ENCODE measurements around the gene DNM3.

Gene DNM3

DNA sequence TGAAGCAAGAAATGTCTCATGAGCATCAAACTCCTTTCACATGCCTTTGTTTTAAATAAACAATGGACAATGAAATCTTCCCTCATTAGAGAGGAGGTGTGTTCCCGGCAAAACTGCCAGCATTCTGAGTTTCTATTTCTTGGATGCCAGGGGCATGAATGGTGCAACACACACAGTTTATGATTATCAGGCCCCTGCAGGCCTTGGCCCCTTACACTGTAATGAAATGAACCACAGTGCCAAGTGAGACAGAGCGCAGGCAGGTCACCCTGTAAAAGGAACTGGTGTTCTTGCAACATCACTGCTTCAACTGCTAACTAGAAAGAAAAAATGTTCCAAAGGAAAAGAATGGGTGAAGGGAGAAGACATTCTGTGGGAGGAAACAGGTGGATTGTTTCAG is 606.3 kb downstream of the DNM3 start (continued):
- TF ChIP-seq, protein P1, sequence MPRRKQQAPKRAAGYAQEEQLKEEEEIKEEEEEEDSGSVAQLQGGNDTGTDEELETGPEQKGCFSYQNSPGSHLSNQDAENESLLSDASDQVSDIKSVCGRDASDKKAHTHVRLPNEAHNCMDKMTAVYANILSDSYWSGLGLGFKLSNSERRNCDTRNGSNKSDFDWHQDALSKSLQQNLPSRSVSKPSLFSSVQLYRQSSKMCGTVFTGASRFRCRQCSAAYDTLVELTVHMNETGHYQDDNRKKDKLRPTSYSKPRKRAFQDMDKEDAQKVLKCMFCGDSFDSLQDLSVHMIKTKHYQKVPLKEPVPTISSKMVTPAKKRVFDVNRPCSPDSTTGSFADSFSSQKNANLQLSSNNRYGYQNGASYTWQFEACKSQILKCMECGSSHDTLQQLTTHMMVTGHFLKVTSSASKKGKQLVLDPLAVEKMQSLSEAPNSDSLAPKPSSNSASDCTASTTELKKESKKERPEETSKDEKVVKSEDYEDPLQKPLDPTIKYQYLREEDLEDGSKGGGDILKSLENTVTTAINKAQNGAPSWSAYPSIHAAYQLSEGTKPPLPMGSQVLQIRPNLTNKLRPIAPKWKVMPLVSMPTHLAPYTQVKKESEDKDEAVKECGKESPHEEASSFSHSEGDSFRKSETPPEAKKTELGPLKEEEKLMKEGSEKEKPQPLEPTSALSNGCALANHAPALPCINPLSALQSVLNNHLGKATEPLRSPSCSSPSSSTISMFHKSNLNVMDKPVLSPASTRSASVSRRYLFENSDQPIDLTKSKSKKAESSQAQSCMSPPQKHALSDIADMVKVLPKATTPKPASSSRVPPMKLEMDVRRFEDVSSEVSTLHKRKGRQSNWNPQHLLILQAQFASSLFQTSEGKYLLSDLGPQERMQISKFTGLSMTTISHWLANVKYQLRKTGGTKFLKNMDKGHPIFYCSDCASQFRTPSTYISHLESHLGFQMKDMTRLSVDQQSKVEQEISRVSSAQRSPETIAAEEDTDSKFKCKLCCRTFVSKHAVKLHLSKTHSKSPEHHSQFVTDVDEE (CRISPR knock-in tag; IDR thresholded peaks at IDR 0.05): no peak
- TF ChIP-seq ESRRG (CRISPR knock-in tag; IDR thresholded peaks at IDR 0.05): no peak
- TF ChIP-seq ZC3H10 (CRISPR knock-in tag; IDR thresholded peaks at IDR 0.05): no peak

DNA sequence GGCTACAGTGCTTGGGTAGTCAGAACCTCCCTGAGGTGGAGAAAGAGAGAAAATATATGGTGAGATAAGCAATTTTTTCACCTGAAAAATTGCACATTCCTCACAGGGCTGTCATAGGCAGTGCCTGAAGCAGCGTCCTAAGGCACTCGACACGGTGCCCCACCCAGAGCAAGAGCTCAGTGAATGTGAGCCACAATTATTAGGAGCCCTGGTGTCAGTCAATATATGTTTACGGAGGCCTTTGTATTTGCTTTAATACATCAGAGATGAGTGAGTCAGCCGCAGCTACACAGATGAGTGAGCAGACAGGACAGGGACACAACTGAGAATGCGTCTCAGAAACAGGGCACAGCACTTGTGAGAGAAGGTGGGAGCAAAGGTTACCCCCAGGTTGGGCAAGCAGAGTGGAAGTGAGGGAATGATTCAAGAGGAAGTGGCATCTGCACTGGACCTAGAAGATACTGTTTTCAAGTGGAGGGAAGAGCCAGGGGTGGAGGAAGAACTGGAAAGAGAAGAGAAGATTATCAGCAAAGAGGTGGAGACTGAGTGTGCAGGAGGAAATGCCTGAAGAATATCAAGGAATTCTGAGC is 607.8 kb downstream of the DNM3 start:
- TF ChIP-seq SNAI2 (CRISPR knock-in tag; IDR thresholded peaks at IDR 0.05) (no peak), GLIS3 (CRISPR knock-in tag; IDR thresholded peaks at IDR 0.05) (no peak), TOX (CRISPR knock-in tag; IDR thresholded peaks at IDR 0.05; ENCODE audit: borderline replicate concordance) (no peak), BACH2 (CRISPR knock-in tag; IDR thresholded peaks at IDR 0.05; ENCODE audit: borderline replicate concordance) (no peak), ARNTL (CRISPR knock-in tag; IDR thresholded peaks at IDR 0.05; ENCODE audit: borderline replicate concordance, low read depth) (no peak), TCF4 (CRISPR knock-in tag; IDR thresholded peaks at IDR 0.05; ENCODE audit: borderline replicate concordance) (no peak), ZFP3 (CRISPR knock-in tag; IDR thresholded peaks at IDR 0.05) (no peak), ZNF70 (CRISPR knock-in tag; IDR thresholded peaks at IDR 0.05) (no peak), PPARA (CRISPR knock-in tag; IDR thresholded peaks at IDR 0.05; ENCODE audit: borderline replicate concordance) (no peak), OSR1 (CRISPR knock-in tag; IDR thresholded peaks at IDR 0.05) (no peak), RARB (CRISPR knock-in tag; IDR thresholded peaks at IDR 0.05) (no peak), ZFP30 (CRISPR knock-in tag; IDR thresholded peaks at IDR 0.05) (no peak), ESRRG (CRISPR knock-in tag; IDR thresholded peaks at IDR 0.05) (no peak), ZC3H10 (CRISPR knock-in tag; IDR thresholded peaks at IDR 0.05) (no peak), ZNF8 (CRISPR knock-in tag; IDR thresholded peaks at IDR 0.05) (no peak), ZNF565 (CRISPR knock-in tag; conservative IDR thresholded peaks at IDR 0.05; ENCODE audit: low read depth) (no peak), ISL1 (CRISPR knock-in tag; IDR thresholded peaks at IDR 0.05) (no peak)
- TF ChIP-seq, protein P1 (CRISPR knock-in tag; IDR thresholded peaks at IDR 0.05): no peak
- TF ChIP-seq, protein P2, sequence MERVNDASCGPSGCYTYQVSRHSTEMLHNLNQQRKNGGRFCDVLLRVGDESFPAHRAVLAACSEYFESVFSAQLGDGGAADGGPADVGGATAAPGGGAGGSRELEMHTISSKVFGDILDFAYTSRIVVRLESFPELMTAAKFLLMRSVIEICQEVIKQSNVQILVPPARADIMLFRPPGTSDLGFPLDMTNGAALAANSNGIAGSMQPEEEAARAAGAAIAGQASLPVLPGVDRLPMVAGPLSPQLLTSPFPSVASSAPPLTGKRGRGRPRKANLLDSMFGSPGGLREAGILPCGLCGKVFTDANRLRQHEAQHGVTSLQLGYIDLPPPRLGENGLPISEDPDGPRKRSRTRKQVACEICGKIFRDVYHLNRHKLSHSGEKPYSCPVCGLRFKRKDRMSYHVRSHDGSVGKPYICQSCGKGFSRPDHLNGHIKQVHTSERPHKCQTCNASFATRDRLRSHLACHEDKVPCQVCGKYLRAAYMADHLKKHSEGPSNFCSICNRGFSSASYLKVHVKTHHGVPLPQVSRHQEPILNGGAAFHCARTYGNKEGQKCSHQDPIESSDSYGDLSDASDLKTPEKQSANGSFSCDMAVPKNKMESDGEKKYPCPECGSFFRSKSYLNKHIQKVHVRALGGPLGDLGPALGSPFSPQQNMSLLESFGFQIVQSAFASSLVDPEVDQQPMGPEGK (CRISPR knock-in tag; IDR thresholded peaks at IDR 0.05; ENCODE audit: borderline replicate concordance): no peak
- TF ChIP-seq, protein P3, sequence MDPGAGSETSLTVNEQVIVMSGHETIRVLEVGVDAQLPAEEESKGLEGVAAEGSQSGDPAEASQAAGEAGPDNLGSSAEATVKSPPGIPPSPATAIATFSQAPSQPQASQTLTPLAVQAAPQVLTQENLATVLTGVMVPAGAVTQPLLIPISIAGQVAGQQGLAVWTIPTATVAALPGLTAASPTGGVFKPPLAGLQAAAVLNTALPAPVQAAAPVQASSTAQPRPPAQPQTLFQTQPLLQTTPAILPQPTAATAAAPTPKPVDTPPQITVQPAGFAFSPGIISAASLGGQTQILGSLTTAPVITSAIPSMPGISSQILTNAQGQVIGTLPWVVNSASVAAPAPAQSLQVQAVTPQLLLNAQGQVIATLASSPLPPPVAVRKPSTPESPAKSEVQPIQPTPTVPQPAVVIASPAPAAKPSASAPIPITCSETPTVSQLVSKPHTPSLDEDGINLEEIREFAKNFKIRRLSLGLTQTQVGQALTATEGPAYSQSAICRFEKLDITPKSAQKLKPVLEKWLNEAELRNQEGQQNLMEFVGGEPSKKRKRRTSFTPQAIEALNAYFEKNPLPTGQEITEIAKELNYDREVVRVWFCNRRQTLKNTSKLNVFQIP (CRISPR knock-in tag; IDR thresholded peaks at IDR 0.05; ENCODE audit: borderline replicate concordance, low read depth): no peak
- no peak for ATAC-seq

Data from SK-N-SH treated with all-trans-retinoic acid at 6 μM for 48 hours (cell line).